DND-41 (cell line): ENCODE measurements around the gene RAPH1.

Source experiments
- ATAC-seq: fragments of 200-7000 bp; cut with Tn5 transposase; 3 replicates; pipeline ENCODE4 v1.9.1; 2021; ENCODE audit warnings: low read depth; ENCODE audit not compliant: insufficient read depth
- DNase-seq: peaks from one replicate; pipeline ENCODE4 v3.0.0-alpha.2; 2020
- H2AFZ ChIP-seq: 2 replicates; pipeline ENCODE4 v1.6.0; 2012; ENCODE audit warnings: low read depth, low read length
- H3K27ac ChIP-seq: 2 replicates; pipeline ENCODE4 v1.5.1; 2012; ENCODE audit warnings: low read length, inconsistent platforms
- H3K27me3 ChIP-seq: fragments of 200-600 bp; sonication (generic); 2 replicates; pipeline ENCODE4 v1.6.0; 2012; ENCODE audit warnings: low read length, mild to moderate bottlenecking, inconsistent platforms; ENCODE audit not compliant: insufficient read depth, poor library complexity
- H3K36me3 ChIP-seq: 2 replicates; pipeline ENCODE4 v1.5.1; 2012; ENCODE audit warnings: low read length, inconsistent platforms; ENCODE audit not compliant: insufficient read depth
- H3K4me1 ChIP-seq: 2 replicates; pipeline ENCODE4 v1.5.1; 2012; ENCODE audit warnings: mild to moderate bottlenecking, low read length; ENCODE audit not compliant: insufficient read depth
- H3K4me2 ChIP-seq: 2 replicates; pipeline ENCODE4 v1.6.0; 2012; ENCODE audit warnings: mild to moderate bottlenecking, moderate library complexity, low read length, inconsistent platforms; ENCODE audit not compliant: insufficient read depth
- H3K4me3 ChIP-seq, 2 experiments: fragments of 200-600 bp in 1 of 2; shearing (Covaris generic) in 1 of 2; 2 replicates each; pipeline ENCODE4 v1.5.1; 2012 to 2016; ENCODE audit warnings: inconsistent platforms in 2 of 2, low read length in 2 of 2, mild to moderate bottlenecking in 2 of 2, low read depth in 1 of 2, moderate library complexity in 1 of 2
- H3K79me2 ChIP-seq: 2 replicates; pipeline ENCODE4 v1.6.0; 2012; ENCODE audit warnings: low read length, inconsistent platforms; ENCODE audit not compliant: insufficient read depth
- H3K9ac ChIP-seq: 2 replicates; pipeline ENCODE4 v1.6.0; 2012; ENCODE audit warnings: low read depth, mild to moderate bottlenecking, inconsistent platforms, low read length, moderate library complexity
- H3K9me3 ChIP-seq: 2 replicates; pipeline ENCODE4 v1.5.1; 2012; ENCODE audit warnings: low read length, moderate library complexity, mild to moderate bottlenecking, inconsistent platforms; ENCODE audit not compliant: insufficient read depth, severe bottlenecking
- H4K20me1 ChIP-seq: 2 replicates; pipeline ENCODE4 v1.6.0; 2012; ENCODE audit warnings: low read length; ENCODE audit not compliant: insufficient read depth
- CTCF ChIP-seq: IDR thresholded peaks from 2 replicates; pipeline ENCODE4 v1.5.1; 2012; ENCODE audit warnings: borderline replicate concordance, low read length, moderate library complexity, mild to moderate bottlenecking; ENCODE audit not compliant: poor library complexity, severe bottlenecking; ENCODE audit errors: extremely low read depth
- EZH2 ChIP-seq: IDR thresholded peaks from 3 replicates; pipeline ENCODE4 v1.6.1; 2012; ENCODE audit warnings: borderline replicate concordance, low read depth, mild to moderate bottlenecking, moderate library complexity, low read length, inconsistent platforms; ENCODE audit not compliant: severe bottlenecking

RAPH1 gene

DNA sequence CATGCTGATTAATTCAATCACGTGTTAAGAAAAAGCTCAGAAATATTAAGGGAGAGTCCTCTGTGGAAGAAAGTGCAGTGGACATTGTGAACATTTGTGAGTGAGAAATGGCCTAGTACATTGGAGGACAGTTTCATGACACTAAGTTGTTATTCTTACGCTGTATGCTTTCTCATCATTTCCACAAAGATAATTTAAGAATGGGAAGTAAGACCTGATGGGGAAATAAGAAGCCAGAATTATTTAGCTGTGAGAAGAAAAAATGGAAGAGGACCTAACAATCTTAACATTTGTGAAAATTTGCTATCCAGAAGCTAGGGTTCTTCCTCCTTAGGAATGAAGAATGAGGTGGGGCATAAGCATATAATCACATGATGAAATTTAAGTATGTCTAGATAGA lies 15.2 kb upstream of the RAPH1 start:
- DNase-seq = no peak
- no peaks in the 10 kb centered on the region for H4K20me1 ChIP-seq
- H3K9me3 ChIP-seq = no peaks in the 10 kb centered on the region
- H3K79me2 ChIP-seq = no peaks in the 10 kb centered on the region
- TF ChIP-seq CTCF (no peak), EZH2 (no peak)
- no peaks in the 10 kb centered on the region for H3K27me3 ChIP-seq
- no peak overlapping the region for H3K9ac ChIP-seq
- H3K4me1 ChIP-seq = no peaks in the 10 kb centered on the region
- no peak overlapping the region for H3K27ac ChIP-seq
- H3K4me2 ChIP-seq = no peak overlapping the region
- ATAC-seq = no peak
- H3K4me3 ChIP-seq = no peak overlapping the region
- H2AFZ ChIP-seq = no peak overlapping the region
- H3K36me3 ChIP-seq = no peaks in the 10 kb centered on the region

DNA sequence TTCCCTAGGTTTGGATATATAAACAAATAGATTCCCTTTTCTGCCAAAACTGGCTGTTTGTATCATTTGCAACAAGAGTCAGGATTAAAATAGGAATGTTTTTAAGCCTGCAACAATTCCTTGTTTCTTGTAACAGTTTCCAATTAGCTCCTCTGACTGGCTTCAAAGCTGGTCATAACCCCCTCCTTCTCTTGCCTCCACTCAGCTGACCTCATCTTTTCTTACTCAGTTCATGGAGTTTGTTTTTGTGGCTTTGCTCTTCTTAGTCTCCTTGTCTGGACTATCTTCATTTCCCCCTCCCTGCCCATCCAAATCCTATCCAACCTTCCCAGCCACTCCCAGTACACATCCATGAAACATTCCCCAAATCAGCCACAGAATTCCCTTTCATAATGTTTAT lies 14.3 kb upstream of the RAPH1 start:
- H2AFZ ChIP-seq = no peak overlapping the region
- no peaks in the 10 kb centered on the region for H3K36me3 ChIP-seq
- no peak overlapping the region for H3K27ac ChIP-seq
- no peaks in the 10 kb centered on the region for H3K9me3 ChIP-seq
- no peaks in the 10 kb centered on the region for H4K20me1 ChIP-seq
- H3K4me2 ChIP-seq = no peak overlapping the region
- H3K4me3 ChIP-seq = no peak overlapping the region
- H3K9ac ChIP-seq = no peak overlapping the region
- no peak for ATAC-seq
- TF ChIP-seq EZH2 (no peak), CTCF (no peak)
- H3K4me1 ChIP-seq = no peaks in the 10 kb centered on the region
- H3K79me2 ChIP-seq = no peaks in the 10 kb centered on the region
- no peak for DNase-seq
- H3K27me3 ChIP-seq = no peaks in the 10 kb centered on the region

DNA sequence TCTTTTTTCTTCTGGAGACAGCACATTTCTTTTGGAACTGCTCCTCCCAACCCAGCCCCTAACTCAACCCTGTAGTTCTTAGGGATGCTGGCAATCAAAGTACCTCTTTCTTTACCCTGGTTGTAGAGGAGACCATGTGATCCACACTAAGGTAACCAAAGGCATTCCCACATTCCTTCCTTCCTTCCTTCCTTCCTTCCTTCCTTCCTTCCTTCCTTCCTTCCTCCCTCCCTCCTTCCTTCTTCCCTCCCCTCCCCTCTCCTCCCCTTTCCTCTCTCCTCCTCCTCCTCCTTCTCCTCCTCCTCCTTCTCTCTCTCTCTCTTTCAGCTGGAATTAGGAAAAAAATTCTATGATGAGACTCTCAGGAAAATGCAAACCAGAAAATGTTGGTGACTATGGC lies 13.8 kb upstream of the RAPH1 start:
- no peak overlapping the region for H3K4me2 ChIP-seq
- no peak for ATAC-seq

More for the DNA sequence above, 13.8 kb upstream of the RAPH1 start:
- no peaks in the 10 kb centered on the region for H3K36me3 ChIP-seq
- no peak for DNase-seq
- no peaks in the 10 kb centered on the region for H3K9me3 ChIP-seq
- TF ChIP-seq EZH2 (no peak), CTCF (no peak)
- H3K4me1 ChIP-seq = no peaks in the 10 kb centered on the region
- H3K4me3 ChIP-seq = no peak overlapping the region
- H3K27me3 ChIP-seq = no peaks in the 10 kb centered on the region
- no peaks in the 10 kb centered on the region for H4K20me1 ChIP-seq
- no peak overlapping the region for H3K27ac ChIP-seq
- H3K79me2 ChIP-seq = no peaks in the 10 kb centered on the region
- H2AFZ ChIP-seq = no peak overlapping the region
- no peak overlapping the region for H3K9ac ChIP-seq
